Measurements from ENCODE around the gene ZHX3.

DNA sequence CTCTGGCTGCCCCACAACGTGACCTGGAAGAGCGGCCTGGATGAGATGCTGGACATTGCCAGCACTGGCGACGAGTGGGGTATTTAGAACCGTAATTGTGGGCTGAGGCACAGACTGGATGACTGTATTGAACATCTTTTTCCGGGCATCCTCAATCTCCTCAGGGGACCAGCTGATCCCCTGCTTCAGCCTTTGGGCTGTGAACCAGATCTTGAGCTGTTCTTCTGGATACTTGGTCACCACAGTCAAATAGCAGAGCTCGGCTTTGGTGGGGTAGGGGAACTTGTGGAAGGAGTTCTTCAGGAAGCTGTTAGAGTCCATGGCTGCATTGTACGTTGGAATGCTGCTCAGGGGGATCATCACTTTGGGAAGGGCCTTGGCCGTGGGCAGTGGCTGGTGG, 113.9 kb downstream of the ZHX3 start:
- TF ChIP-seq CTCF (conservative IDR thresholded peaks at IDR 0.05), result no peak
- no peak for TF ChIP-seq EZH2 (IDR thresholded peaks at IDR 0.05; ENCODE audit: low read depth)

Measured in PC-9 (cell line).